Natural killer cell treated with Interleukin-12 subunit alpha and Interleukin-12 subunit beta and Interleukin-15 and Interleukin-18, amount 100 ng/mL, for 72 hours (primary cell): ENCODE data around the gene CRYBG3. TPM values are rescaled to one million over a fixed set of nuclear protein-coding genes. Genes with fewer than 3 reads are reported as not detected.
A peak's percentile ranks its signal among the peaks of the same experiment; 100 is the strongest.

Source experiments
- ATAC-seq, 2 donors: fragments of 150-1000 bp; cut with Tn5 transposase in 1 of 2; sonication (Bioruptor Pico), chemical (Tn5 transposase) in 1 of 2; 2 replicates each; pipeline ENCODE4 v1.10.0; 2021
- DNase-seq: peaks from one replicate; pipeline ENCODE4 v3.0.0; 2022; ENCODE audit warnings: low spot score
- H3K27ac Mint-ChIP-seq, 2 donors: 1 replicate in 1 of 2; 2 replicates in 1 of 2; pipeline ENCODE4 v1.8.0; 2022; ENCODE audit warnings: mixed read lengths in 2 of 2, mild to moderate bottlenecking in 1 of 2, moderate library complexity in 1 of 2
- H3K27me3 Mint-ChIP-seq, 2 donors: 1 replicate in 1 of 2; 2 replicates in 1 of 2; pipeline ENCODE4 v1.8.0; 2022; ENCODE audit warnings: mixed read lengths in 2 of 2
- H3K36me3 Mint-ChIP-seq: one replicate; pipeline ENCODE4 v1.8.0; 2022; ENCODE audit warnings: mixed read lengths
- H3K4me1 Mint-ChIP-seq, 2 donors: 1 replicate in 1 of 2; 2 replicates in 1 of 2; pipeline ENCODE4 v1.8.0; 2022; ENCODE audit warnings: low read depth in 2 of 2, mixed read lengths in 2 of 2, mild to moderate bottlenecking in 1 of 2
- H3K4me3 Mint-ChIP-seq: one replicate; pipeline ENCODE4 v1.8.0; 2022; ENCODE audit warnings: mixed read lengths
- H3K9me3 Mint-ChIP-seq: 2 replicates; pipeline ENCODE4 v1.8.0; 2022; ENCODE audit warnings: mixed read lengths
- total RNA-seq, 2 donors: library from RNA; stranded (reverse); gene quantifications; one replicate each; pipeline ENCODE4 v1.2.3, GENCODE V29; 2022

Gene CRYBG3
- total RNA-seq, 2 donors from 2014 or later, result 1.1 TPM

- Mint-ChIP-seq H3K4me3 (no peak overlapping the region), H3K9me3 (no peaks in the 10 kb centered on the region), H3K27ac (no peak overlapping the region), H3K36me3 (peaks cover 40% of the 10 kb centered on the region), H3K27me3 (no peaks in the 10 kb centered on the region), H3K4me1 (no peaks in the 10 kb centered on the region)
- ATAC-seq (no peak), DNase-seq (no peak)
Observed at GRCh38 chr3:97949743-97950142, 127.9 kb downstream of the CRYBG3 start.

GRCh38 chr3:97950360-97950759, 128.5 kb downstream of the CRYBG3 start:
- no peaks in the 10 kb centered on the region for H3K27me3 Mint-ChIP-seq
- no peaks in the 10 kb centered on the region for H3K4me1 Mint-ChIP-seq
- H3K36me3 Mint-ChIP-seq, result peaks cover 40% of the 10 kb centered on the region
- H3K4me3 Mint-ChIP-seq, result no peak overlapping the region
- no peak for DNase-seq
- peak in 1 of 2 donors; percentile 74 for ATAC-seq
- no peak overlapping the region for H3K27ac Mint-ChIP-seq
- no peaks in the 10 kb centered on the region for H3K9me3 Mint-ChIP-seq

GRCh38 chr3:97952280-97952679, 130.5 kb downstream of the CRYBG3 start:
- ATAC-seq (no peak), DNase-seq (no peak)
- Mint-ChIP-seq H3K36me3 (peaks cover 28% of the 10 kb centered on the region), H3K4me1 (no peaks in the 10 kb centered on the region), H3K27ac (no peak overlapping the region), H3K4me3 (no peak overlapping the region), H3K27me3 (no peaks in the 10 kb centered on the region), H3K9me3 (no peaks in the 10 kb centered on the region)

- Mint-ChIP-seq H3K4me1 (no peaks in the 10 kb centered on the region), H3K27ac (no peak overlapping the region), H3K36me3 (peaks cover 28% of the 10 kb centered on the region), H3K27me3 (no peaks in the 10 kb centered on the region), H3K9me3 (no peaks in the 10 kb centered on the region), H3K4me3 (no peak overlapping the region)
- DNase-seq, result no peak
- no peak for ATAC-seq
Observed at GRCh38 chr3:97952872-97953271, 131.1 kb downstream of the CRYBG3 start.

GRCh38 chr3:97954228-97954827, 132.5 kb downstream of the CRYBG3 start:
- Mint-ChIP-seq H3K27ac (no peak overlapping the region), H3K36me3 (peaks cover 19% of the 10 kb centered on the region), H3K4me1 (no peaks in the 10 kb centered on the region), H3K9me3 (no peaks in the 10 kb centered on the region), H3K27me3 (no peaks in the 10 kb centered on the region), H3K4me3 (no peak overlapping the region)
- DNase-seq (no peak), ATAC-seq (no peak)

GRCh38 chr3:97956051-97956450, 134.2 kb downstream of the CRYBG3 start:
- ATAC-seq, result no peak
- Mint-ChIP-seq H3K27me3 (no peaks in the 10 kb centered on the region), H3K27ac (no peak overlapping the region)

GRCh38 chr3:97957617-97958311, 136.0 kb downstream of the CRYBG3 start:
- peaks cover 11% of the 10 kb centered on the region for H3K36me3 Mint-ChIP-seq
- no peaks in the 10 kb centered on the region for H3K27me3 Mint-ChIP-seq
- DNase-seq (no peak), ATAC-seq (no peak)
- no peak overlapping the region for H3K27ac Mint-ChIP-seq
- H3K4me1 Mint-ChIP-seq, result peaks cover 0 to 3% of the 10 kb centered on the region in 2 donors
- H3K9me3 Mint-ChIP-seq, result no peaks in the 10 kb centered on the region
- H3K4me3 Mint-ChIP-seq, result no peak overlapping the region

More at GRCh38 chr3:97956051-97956450, 134.2 kb downstream of the CRYBG3 start:
- H3K4me1 Mint-ChIP-seq, result no peaks in the 10 kb centered on the region
- no peak overlapping the region for H3K4me3 Mint-ChIP-seq
- no peak for DNase-seq
- no peaks in the 10 kb centered on the region for H3K9me3 Mint-ChIP-seq
- peaks cover 12% of the 10 kb centered on the region for H3K36me3 Mint-ChIP-seq

- Mint-ChIP-seq H3K4me3 (no peak overlapping the region), H3K27ac (no peak overlapping the region), H3K36me3 (peaks cover 11% of the 10 kb centered on the region), H3K27me3 (no peaks in the 10 kb centered on the region), H3K4me1 (peaks cover 0 to 3% of the 10 kb centered on the region in 2 donors), H3K9me3 (no peaks in the 10 kb centered on the region)
- DNase-seq (no peak), ATAC-seq (no peak)
Observed at GRCh38 chr3:97958396-97958795, 136.6 kb downstream of the CRYBG3 start.

- Mint-ChIP-seq H3K9me3 (no peaks in the 10 kb centered on the region), H3K4me3 (no peak overlapping the region), H3K4me1 (peaks cover 0 to 6% of the 10 kb centered on the region in 2 donors), H3K36me3 (peaks cover 15% of the 10 kb centered on the region), H3K27me3 (no peaks in the 10 kb centered on the region), H3K27ac (no peak overlapping the region)
- ATAC-seq (no peak), DNase-seq (no peak)
Observed at GRCh38 chr3:97958796-97959195, 137.0 kb downstream of the CRYBG3 start.

- Mint-ChIP-seq H3K9me3 (no peaks in the 10 kb centered on the region), H3K27me3 (no peaks in the 10 kb centered on the region), H3K36me3 (peaks cover 17% of the 10 kb centered on the region), H3K4me3 (no peak overlapping the region), H3K4me1 (peaks cover 0 to 10% of the 10 kb centered on the region in 2 donors), H3K27ac (no peak overlapping the region)
- no peak for ATAC-seq
- DNase-seq, result no peak
Observed at GRCh38 chr3:97959872-97960271, 138.1 kb downstream of the CRYBG3 start.

- Mint-ChIP-seq H3K4me3 (no peak overlapping the region), H3K4me1 (peaks cover 0 to 10% of the 10 kb centered on the region in 2 donors), H3K9me3 (no peaks in the 10 kb centered on the region), H3K36me3 (peaks cover 17% of the 10 kb centered on the region), H3K27me3 (no peaks in the 10 kb centered on the region), H3K27ac (no peak overlapping the region)
- ATAC-seq, result no peak
- DNase-seq, result no peak
Observed at GRCh38 chr3:97960551-97960950, 138.7 kb downstream of the CRYBG3 start.

- no peaks in the 10 kb centered on the region for H3K9me3 Mint-ChIP-seq
- no peak overlapping the region for H3K4me3 Mint-ChIP-seq
- no peak overlapping the region for H3K27ac Mint-ChIP-seq
- ATAC-seq (no peak), DNase-seq (no peak)
- H3K4me1 Mint-ChIP-seq, result peaks cover 0 to 10% of the 10 kb centered on the region in 2 donors
- no peaks in the 10 kb centered on the region for H3K27me3 Mint-ChIP-seq
- peaks cover 22% of the 10 kb centered on the region for H3K36me3 Mint-ChIP-seq
Observed at GRCh38 chr3:97960993-97961766, 139.4 kb downstream of the CRYBG3 start.

- Mint-ChIP-seq H3K4me3 (no peak overlapping the region), H3K9me3 (no peaks in the 10 kb centered on the region)
Observed at GRCh38 chr3:97967966-97968365, 146.2 kb downstream of the CRYBG3 start.

GRCh38 chr3:97968376-97968775, 146.6 kb downstream of the CRYBG3 start:
- H3K27me3 Mint-ChIP-seq, result no peaks in the 10 kb centered on the region
- H3K36me3 Mint-ChIP-seq, result peaks cover 15% of the 10 kb centered on the region
- no peak for DNase-seq
- no peaks in the 10 kb centered on the region for H3K9me3 Mint-ChIP-seq
- no peak for ATAC-seq
- peaks cover 28 to 42% of the 10 kb centered on the region in 2 donors for H3K4me1 Mint-ChIP-seq
- no peak overlapping the region for H3K4me3 Mint-ChIP-seq
- no peak overlapping the region for H3K27ac Mint-ChIP-seq

More at GRCh38 chr3:97967966-97968365, 146.2 kb downstream of the CRYBG3 start:
- no peak for DNase-seq
- peaks cover 28 to 41% of the 10 kb centered on the region in 2 donors for H3K4me1 Mint-ChIP-seq
- no peaks in the 10 kb centered on the region for H3K27me3 Mint-ChIP-seq
- peaks cover 15% of the 10 kb centered on the region for H3K36me3 Mint-ChIP-seq
- H3K27ac Mint-ChIP-seq, result no peak overlapping the region
- ATAC-seq, result no peak
